ENCODE measurements around the gene GPD1L.

GPD1L gene

DNA sequence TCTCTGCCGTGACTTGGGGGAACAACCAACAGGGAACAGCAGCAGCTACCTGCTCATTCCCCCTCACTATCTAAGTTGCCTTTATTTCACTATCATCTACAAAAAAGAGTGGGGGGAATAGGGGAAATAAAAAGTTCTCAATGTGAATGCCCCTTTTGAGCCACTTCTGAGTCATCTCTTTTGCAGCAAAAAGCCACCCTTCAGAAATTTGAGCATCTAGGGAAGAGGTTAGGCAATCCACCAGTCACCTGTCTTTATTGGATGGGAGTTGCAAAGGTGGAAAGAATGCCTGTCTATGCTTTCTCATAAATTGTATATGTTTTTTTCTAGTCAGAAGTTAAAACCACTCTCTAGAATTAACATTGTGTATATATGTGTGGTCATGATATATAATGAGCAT is 41.1 kb downstream of the GPD1L start:
- Histone ChIP-seq H3K36me3 (no peaks in the 10 kb centered on the region), H3K4me3 (ENCODE audit: low read depth, low read length) (no peak overlapping the region), H3K4me1 (no peaks in the 10 kb centered on the region), H3K9me3 (no peaks in the 10 kb centered on the region), H3K27me3 (no peaks in the 10 kb centered on the region)
- no peak for TF ChIP-seq CTCF (IDR thresholded peaks at IDR 0.05; ENCODE audit: low read depth, low read length)
- DNase-seq = no peak

- H3K9me3 ChIP-seq = no peaks in the 10 kb centered on the region
- H3K36me3 ChIP-seq = no peaks in the 10 kb centered on the region
- H3K4me1 ChIP-seq = no peaks in the 10 kb centered on the region
- no peak for TF ChIP-seq CTCF (IDR thresholded peaks at IDR 0.05; ENCODE audit: low read depth, low read length)
- H3K27me3 ChIP-seq = no peaks in the 10 kb centered on the region
- no peak overlapping the region for H3K4me3 ChIP-seq (ENCODE audit: low read depth, low read length)
- no peak for DNase-seq
Measured at GRCh38 chr3:32147933-32148332, 41.5 kb downstream of the GPD1L start.

GRCh38 chr3:32148351-32148750 is 41.9 kb downstream of the GPD1L start:
- no peak for DNase-seq
- Histone ChIP-seq H3K27me3 (no peaks in the 10 kb centered on the region), H3K4me1 (no peaks in the 10 kb centered on the region), H3K9me3 (no peaks in the 10 kb centered on the region), H3K36me3 (no peaks in the 10 kb centered on the region), H3K4me3 (ENCODE audit: low read depth, low read length) (no peak overlapping the region)
- no peak for TF ChIP-seq CTCF (IDR thresholded peaks at IDR 0.05; ENCODE audit: low read depth, low read length)

DNA sequence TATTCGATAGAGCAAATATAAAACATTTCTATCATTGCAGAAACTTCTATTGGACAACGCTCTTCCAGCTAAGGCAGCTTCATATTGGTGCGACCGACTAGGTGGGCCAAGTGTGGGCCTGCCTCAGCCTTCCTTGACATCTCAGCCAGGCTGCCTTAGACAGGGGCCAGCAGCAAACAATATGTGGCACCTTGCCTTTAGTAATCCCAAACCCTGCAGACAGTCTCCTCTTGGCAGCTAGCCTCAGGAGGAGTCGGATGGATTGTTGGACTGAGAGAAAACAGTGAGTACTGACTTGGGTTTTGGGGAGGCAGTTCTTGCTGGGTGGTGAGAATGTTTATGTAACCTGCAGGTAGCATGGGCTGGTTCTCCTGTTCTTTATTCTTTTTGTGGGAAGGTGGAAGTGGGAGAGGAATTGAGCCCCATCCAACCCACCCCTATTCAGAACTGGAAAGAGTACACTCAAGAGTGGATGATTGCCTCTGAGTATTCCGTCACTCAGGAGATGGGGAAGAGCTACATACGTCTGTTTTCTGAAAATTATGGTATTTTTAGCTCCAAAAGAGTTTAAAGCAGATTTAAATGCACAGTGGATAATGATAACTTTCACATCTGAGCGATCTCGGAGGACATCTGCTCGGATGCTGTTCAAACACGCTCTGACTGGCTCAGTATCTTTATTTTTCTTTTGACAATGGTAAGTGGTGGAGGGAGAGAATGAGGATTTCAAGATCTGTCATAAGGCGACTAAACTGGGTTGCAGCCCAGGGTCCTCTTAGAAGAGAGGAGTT is 47.2 kb downstream of the GPD1L start:
- H3K27me3 ChIP-seq = no peaks in the 10 kb centered on the region
- H3K4me3 ChIP-seq (ENCODE audit: low read depth, low read length) = no peak overlapping the region
- no peak for DNase-seq
- H3K36me3 ChIP-seq = no peaks in the 10 kb centered on the region
- no peaks in the 10 kb centered on the region for H3K9me3 ChIP-seq
- no peaks in the 10 kb centered on the region for H3K4me1 ChIP-seq
- TF ChIP-seq CTCF (IDR thresholded peaks at IDR 0.05; ENCODE audit: low read depth, low read length) = no peak

- Histone ChIP-seq H3K9me3 (no peaks in the 10 kb centered on the region), H3K27me3 (no peaks in the 10 kb centered on the region), H3K4me1 (no peaks in the 10 kb centered on the region), H3K4me3 (ENCODE audit: low read depth, low read length) (no peak overlapping the region), H3K36me3 (no peaks in the 10 kb centered on the region)
- 0 out of 2 replicates have a peak, but pooled peaks have one; percentile 6 for TF ChIP-seq CTCF (IDR thresholded peaks at IDR 0.05; ENCODE audit: low read depth, low read length)
- DNase-seq = no peak
Measured at GRCh38 chr3:32154205-32154579, 47.8 kb downstream of the GPD1L start.

GRCh38 chr3:32155117-32155516 is 48.7 kb downstream of the GPD1L start:
- DNase-seq = no peak
- no peaks in the 10 kb centered on the region for H3K36me3 ChIP-seq
- no peaks in the 10 kb centered on the region for H3K27me3 ChIP-seq
- H3K4me1 ChIP-seq = no peaks in the 10 kb centered on the region
- no peak overlapping the region for H3K4me3 ChIP-seq (ENCODE audit: low read depth, low read length)
- H3K9me3 ChIP-seq = no peaks in the 10 kb centered on the region
- no peak for TF ChIP-seq CTCF (IDR thresholded peaks at IDR 0.05; ENCODE audit: low read depth, low read length)

Data from BE2C (cell line).